Left forelimb (tissue), 1 donor: ENCODE measurements around the gene TNFRSF18.

Experiments used
- DNase-seq: peaks from one replicate; pipeline ENCODE4 v3.0.0-alpha.2; 2018; ENCODE audit warnings: low spot score

Gene TNFRSF18

GRCh38 chr1:1240348-1240732 is 33.9 kb upstream of the TNFRSF18 start:
- no peak for DNase-seq

- no peak for DNase-seq
Measured at GRCh38 chr1:1239614-1240347, 33.4 kb upstream of the TNFRSF18 start.

- DNase-seq, result no peak
Measured at GRCh38 chr1:1239227-1239613, 32.8 kb upstream of the TNFRSF18 start.

GRCh38 chr1:1238702-1239178 is 32.3 kb upstream of the TNFRSF18 start:
- DNase-seq, result no peak

GRCh38 chr1:1237874-1238701 is 31.7 kb upstream of the TNFRSF18 start:
- DNase-seq, result no peak

GRCh38 chr1:1236945-1237873 is 30.8 kb upstream of the TNFRSF18 start:
- DNase-seq, result no peak

GRCh38 chr1:1236176-1236763 is 29.9 kb upstream of the TNFRSF18 start:
- DNase-seq, result no peak

GRCh38 chr1:1235016-1235744 is 28.8 kb upstream of the TNFRSF18 start:
- DNase-seq, result no peak

GRCh38 chr1:1234180-1234808 is 27.9 kb upstream of the TNFRSF18 start:
- no peak for DNase-seq

GRCh38 chr1:1233567-1233892 is 27.1 kb upstream of the TNFRSF18 start:
- DNase-seq, result no peak

GRCh38 chr1:1232796-1233566 is 26.6 kb upstream of the TNFRSF18 start:
- no peak for DNase-seq

GRCh38 chr1:1232208-1232795 is 25.9 kb upstream of the TNFRSF18 start, which contains the start of gene B3GALT6:
TSS of gene B3GALT6 (plus strand) at chr1:1232237. CDS start at chr1:1232279, 42 bp downstream.
- no peak for DNase-seq

GRCh38 chr1:1231400-1232207 is 25.2 kb upstream of the TNFRSF18 start, which contains the start of gene SDF4:
TSS of gene SDF4 (minus strand) at chr1:1232001. CDS start at chr1:1228772, 3,229 bp downstream.
- DNase-seq, result peak; percentile 97

GRCh38 chr1:1230656-1231399 is 24.4 kb upstream of the TNFRSF18 start:
- DNase-seq, result no peak

- no peak for DNase-seq
Measured at GRCh38 chr1:1229770-1230169, 23.4 kb upstream of the TNFRSF18 start.

- no peak for DNase-seq
Measured at GRCh38 chr1:1228596-1229321, 22.4 kb upstream of the TNFRSF18 start.

- DNase-seq, result no peak
Measured at GRCh38 chr1:1228187-1228586, 21.8 kb upstream of the TNFRSF18 start.
